GM12878 (cell line): ENCODE data around the gene NPC1. TPM values are rescaled to one million over a fixed set of nuclear protein-coding genes. Genes with fewer than 3 reads are reported as not detected.

ENCODE experiments used
- ATAC-seq: fragments of 200-7000 bp; cut with Tn5 transposase; 3 replicates; pipeline ENCODE4 v1.9.1; 2020; ENCODE audit warnings: mild to moderate bottlenecking, moderate library complexity
- BruUV-seq: library from RNA; stranded (reverse); fragments of 400-500 nt; replicated peaks from 2 replicates; lab custom pipeline; 2021; lab: Mats Ljungman, UMichigan
- CTCF ChIA-PET: fragments of 300-600 bp; sonication (Branson Sonifier 250); formaldehyde crosslinking; extraction: SDS; loops from one replicate; lab custom pipeline; 2021; ENCODE audit warnings: inconsistent platforms; lab: Yijun Ruan, JAX
- POLR2A ChIA-PET: fragments of 350-600 bp; formaldehyde crosslinking; extraction: SDS; loops from one replicate; lab custom pipeline; 2021; ENCODE audit warnings: inconsistent platforms; lab: Charles Lee
- RAD21 ChIA-PET: fragments of 300-600 bp; sonication (Branson Sonifier 250); formaldehyde crosslinking; loops from one replicate; lab custom pipeline; 2023; ENCODE audit warnings: antibody characterized with exemption; ENCODE audit not compliant: unreplicated experiment; lab: Charles Lee
- SMC1A ChIA-PET: fragments of 300-600 bp; sonication (Branson Sonifier 250); formaldehyde crosslinking; loops from one replicate; lab custom pipeline; 2023; ENCODE audit not compliant: unreplicated experiment, uncharacterized antibody; lab: Charles Lee
- DNase-seq: peaks from one replicate; pipeline ENCODE4 v3.0.0-alpha.2; 2011; ENCODE audit warnings: low read depth, low spot score
- FAIRE-seq: peaks from 3 replicates; lab custom pipeline; 2011; peaks lifted over from hg19 to GRCh38; lab: Jason Lieb, UNC
- H2AFZ ChIP-seq: 2 replicates; pipeline ENCODE4 v1.6.0; 2011; ENCODE audit warnings: low read depth, low read length, control low read depth; ENCODE audit not compliant: control insufficient read depth
- H3K27ac ChIP-seq: 2 replicates; pipeline ENCODE4 v1.5.1; 2011; ENCODE audit warnings: control low read depth; ENCODE audit not compliant: control insufficient read depth, insufficient read depth
- H3K27me3 ChIP-seq, 2 experiments: replicated peaks in 1 of 2; 2 replicates each; pipeline versions ENCODE4 v1.6.0 to v1.6.1; 2011; ENCODE audit warnings: low read length in 1 of 2; ENCODE audit not compliant: control insufficient read depth in 2 of 2, insufficient read depth in 2 of 2
- H3K36me3 ChIP-seq, 2 experiments: 2 replicates each; pipeline ENCODE4 v1.5.1; 2011; ENCODE audit warnings: low read length in 1 of 2; ENCODE audit not compliant: control insufficient read depth in 2 of 2, insufficient read depth in 2 of 2
- H3K4me1 ChIP-seq: 2 replicates; pipeline ENCODE4 v1.6.1; 2011; ENCODE audit warnings: mild to moderate bottlenecking, low read length, moderate library complexity, mixed read lengths; ENCODE audit not compliant: control insufficient read depth, insufficient read depth
- H3K4me2 ChIP-seq: 2 replicates; pipeline ENCODE4 v1.6.0; 2011; ENCODE audit warnings: control low read depth; ENCODE audit not compliant: control insufficient read depth, insufficient read depth
- H3K4me3 ChIP-seq: fragments of 200-600 bp; sonication (generic); 2 replicates; pipeline ENCODE4 v1.5.1; 2016
- H3K79me2 ChIP-seq: 2 replicates; pipeline ENCODE4 v1.6.0; 2011; ENCODE audit warnings: low read length; ENCODE audit not compliant: control insufficient read depth, insufficient read depth
- H3K9ac ChIP-seq: 2 replicates; pipeline ENCODE4 v1.8.0; 2011; ENCODE audit warnings: low read length, control low read depth, mixed read lengths; ENCODE audit not compliant: control insufficient read depth, insufficient read depth
- H3K9me3 ChIP-seq: replicated peaks from 3 replicates; pipeline ENCODE4 v1.5.1; 2011; ENCODE audit warnings: mild to moderate bottlenecking, low read length; ENCODE audit not compliant: control insufficient read depth, insufficient read depth
- H4K20me1 ChIP-seq: 2 replicates; pipeline ENCODE4 v1.6.0; 2011; ENCODE audit not compliant: control insufficient read depth, insufficient read depth
- CHD4 ChIP-seq: fragments of 200-600 bp; sonication (generic); IDR thresholded peaks from 2 replicates; pipeline ENCODE4 v1.6.1; 2016; ENCODE audit warnings: mild to moderate bottlenecking
- KDM1A ChIP-seq: fragments of 200-600 bp; sonication (generic); IDR thresholded peaks from 2 replicates; pipeline ENCODE4 v1.6.1; 2016; ENCODE audit warnings: borderline replicate concordance
- MAX ChIP-seq: IDR thresholded peaks from 2 replicates; pipeline ENCODE4 v1.6.1; 2012; ENCODE audit warnings: low read depth, low read length, improper control_type of control experiment
- MEF2A ChIP-seq: IDR thresholded peaks from 2 replicates; pipeline ENCODE4 v1.6.1; 2011; ENCODE audit warnings: low read depth, mild to moderate bottlenecking, low read length, moderate library complexity; ENCODE audit not compliant: insufficient read depth
- MEF2B ChIP-seq: fragments of 450-650 bp; IDR thresholded peaks from 2 replicates; pipeline ENCODE4 v1.6.1; 2018; ENCODE audit warnings: mild to moderate bottlenecking, moderate library complexity; ENCODE audit not compliant: partially characterized antibody, poor library complexity, severe bottlenecking
- RUNX3 ChIP-seq: IDR thresholded peaks from 2 replicates; pipeline ENCODE4 v1.6.1; 2012; ENCODE audit warnings: low read length, inconsistent platforms
- ZNF207 ChIP-seq: fragments of 450-650 bp; IDR thresholded peaks from 2 replicates; pipeline ENCODE4 v1.6.1; 2014; ENCODE audit warnings: antibody characterized with exemption, mild to moderate bottlenecking, borderline replicate concordance
- WGBS: methylation state at CpG from one replicate; pipeline ENCODE4 v1.1.6; 2016; ENCODE audit warnings: low lambda C conversion rate; ENCODE audit not compliant: insufficient replicate concordance, insufficient coverage; ENCODE audit errors: missing lambda C conversion rate; 5-methylcytosine and 5-hydroxymethylcytosine counted together
- in situ Hi-C: fragments of 300-500 bp; cut with MboI; formaldehyde crosslinking; loops from 9 replicates; pipeline ENCODE4 v1.14.3; 2018; ENCODE audit warnings: mixed read lengths
- intact Hi-C: fragments of 100-400 bp; cut with micrococcal nuclease; formaldehyde crosslinking; loops from one replicate; pipeline ENCODE4 v1.14.2; 2022; ENCODE audit not compliant: unreplicated experiment
- polyA plus RNA-seq, 11 experiments: library from polyadenylated mRNA; depleted of rRNA in 4 of 11; unstranded in 6 of 11; stranded (reverse) in 5 of 11; fragments of >200 nt; fragmentation: Nextera tagmentation in 4 of 11; fragmentation: Illumina TruSeq in 1 of 11; extraction: Ambion mirVana in 4 of 11; extraction: Trizol in 1 of 11; gene quantifications; 1 replicate in 1 of 11; 2 replicates in 10 of 11; pipeline versions ENCODE4 v1.2.1 to v1.2.3, GENCODE V29; 2011 to 2016; ENCODE audit warnings: inconsistent platforms in 2 of 11, missing spikeins in 2 of 11, low read depth in 1 of 11
- total RNA-seq, 4 experiments: library from RNA; depleted of rRNA in 3 of 4; stranded (reverse); fragments of >200 nt in 3 of 4; fragmentation: Illumina TruSeq in 1 of 4; extraction: Trizol in 1 of 4; gene quantifications; 2 replicates each; pipeline versions ENCODE4 v1.2.1 to v1.2.3, GENCODE V29; 2013 to 2021

The NPC1 gene
- total and polyA plus RNA-seq, 10 of the 15 experiments (the other 5 are each of a cell fraction or from before 2014, with no cell fraction given) = 10.1 to 45.2 (median 19.4) TPM

GRCh38 chr18:23635283-23636070, 49.2 kb upstream of the NPC1 start:
- ATAC-seq = peak; percentile 51
- no peak for DNase-seq
- Histone ChIP-seq H3K36me3 (no peaks in the 10 kb centered on the region), H3K4me1 (no peaks in the 10 kb centered on the region), H3K27ac (no peak overlapping the region), H2AFZ (no peak overlapping the region), H3K4me3 (no peak overlapping the region), H4K20me1 (no peaks in the 10 kb centered on the region)
- CTCF ChIA-PET = interaction anchor here (0.6 to 2.7 kb wide), 7 partner anchors 9 to 126 kb away, joined by 3 to 8 read pairs (median 4); no protein-coding TSS in a partner anchor
- in situ Hi-C loops = no loop called here
- RAD21 ChIA-PET = interaction anchor here (1.0 to 1.6 kb wide), 2 partner anchors 17 to 68 kb away, joined by 3 to 4 read pairs; no protein-coding TSS in a partner anchor
- SMC1A ChIA-PET = interaction anchor here (0.6 to 1.7 kb wide), 5 partner anchors 9 to 486 kb away, joined by 3 to 8 read pairs (median 3); no protein-coding TSS in a partner anchor
- no TSS peak for BruUV-seq
- TF ChIP-seq ZNF207 = no peak
- no peak for TF ChIP-seq MAX
- no peak for TF ChIP-seq KDM1A
- TF ChIP-seq MEF2B = peak; percentile 16
- peak; percentile 23; the same call in 1 of the 2 replicates for TF ChIP-seq RUNX3
- no peak for TF ChIP-seq CHD4
- no peak for TF ChIP-seq MEF2A
- TF ChIP-seq, all 136 proteins: peak for 2
- intact Hi-C loops = no loop called here
- 42% methylated on average over 6 of the region's 6 CpGs for WGBS
- no peak for FAIRE-seq
- no peak overlapping the region for H3K9ac ChIP-seq
- H3K27me3 ChIP-seq = no peaks in the 10 kb centered on the region
- H3K9me3 ChIP-seq = no peaks in the 10 kb centered on the region
- H3K79me2 ChIP-seq = no peaks in the 10 kb centered on the region
- H3K4me2 ChIP-seq = no peak overlapping the region
- POLR2A ChIA-PET = interaction anchor here (0.7 kb wide), 1 partner anchor 108 kb away, joined by 4 read pairs; no protein-coding TSS in a partner anchor
